H1 (cell line): ENCODE results near the gene NCL. TPM values are rescaled to one million over a fixed set of nuclear protein-coding genes. Genes with fewer than 3 reads are reported as not detected.
"Not testable (repeated sequence)": the region's sequence is repeated elsewhere in the genome, so short reads cannot be mapped to it uniquely, and the experiment has no call there.

Source experiments
- CTCF ChIA-PET: fragments of 300-600 bp; sonication (Branson Sonifier 250); formaldehyde crosslinking; loops from one replicate; lab custom pipeline; 2021; ENCODE audit not compliant: partially characterized antibody; lab: Charles Lee
- POLR2A ChIA-PET: fragments of 300-600 bp; sonication (Branson Sonifier 250); formaldehyde crosslinking; loops from one replicate; lab custom pipeline; 2021; ENCODE audit warnings: inconsistent platforms; ENCODE audit not compliant: partially characterized antibody; lab: Charles Lee
- DNase-seq, 2 experiments: peaks; one replicate each; pipeline versions ENCODE4 v3.0.0 to v3.0.0-alpha.2; 2010 to 2022; ENCODE audit warnings: low spot score in 2 of 2, low read depth in 1 of 2, mixed read lengths in 1 of 2
- FAIRE-seq: peaks from 2 replicates; lab custom pipeline; 2011; peaks lifted over from hg19 to GRCh38; lab: Jason Lieb, UNC
- H2AFZ ChIP-seq: 2 replicates; pipeline ENCODE4 v1.8.1; 2012; ENCODE audit warnings: low read length, inconsistent platforms
- H2AK5ac ChIP-seq: 2 replicates; pipeline ENCODE4 v1.6.1; 2013; ENCODE audit warnings: low read depth, low read length
- H2BK120ac ChIP-seq: replicated peaks from 2 replicates; pipeline ENCODE3; 2013; ENCODE audit warnings: low read depth, low read length, inconsistent platforms
- H2BK12ac ChIP-seq: 2 replicates; pipeline ENCODE4 v1.6.1; 2013; ENCODE audit warnings: low read depth, low read length
- H2BK15ac ChIP-seq: 2 replicates; pipeline ENCODE4 v1.6.1; 2013; ENCODE audit warnings: low read length
- H2BK20ac ChIP-seq: 2 replicates; pipeline ENCODE4 v1.6.1; 2013; ENCODE audit warnings: low read length
- H2BK5ac ChIP-seq: 2 replicates; pipeline ENCODE4 v1.6.1; 2013; ENCODE audit warnings: low read depth, low read length
- H3K14ac ChIP-seq: 2 replicates; pipeline ENCODE4 v1.6.1; 2013; ENCODE audit warnings: inconsistent platforms; ENCODE audit not compliant: insufficient read length
- H3K18ac ChIP-seq: 2 replicates; pipeline ENCODE4 v1.6.1; 2013; ENCODE audit warnings: low read length; ENCODE audit errors: extremely low read depth
- H3K23ac ChIP-seq: 2 replicates; pipeline ENCODE4 v1.6.1; 2013; ENCODE audit warnings: inconsistent platforms; ENCODE audit not compliant: insufficient read length
- H3K23me2 ChIP-seq: 2 replicates; pipeline ENCODE4 v1.6.1; 2013; ENCODE audit warnings: low read depth, low read length
- H3K27ac ChIP-seq: 2 replicates; pipeline ENCODE4 v1.6.1; 2011; ENCODE audit warnings: low read depth, low read length, inconsistent platforms
- H3K27me3 ChIP-seq, 4 experiments: replicated peaks in 1 of 4; 1 replicate in 1 of 4; 2 replicates in 3 of 4; pipeline versions ENCODE4 v1.6.1 to v1.8.1; 2011 to 2013; ENCODE audit warnings: low read length in 3 of 4, mild to moderate bottlenecking in 3 of 4, inconsistent platforms in 2 of 4, mixed read lengths in 2 of 4, moderate library complexity in 1 of 4; ENCODE audit not compliant: control insufficient read depth in 3 of 4, insufficient read depth in 3 of 4; ENCODE audit errors: extremely low read depth in 1 of 4
- H3K36me3 ChIP-seq, 4 experiments: 2 replicates each; pipeline versions ENCODE4 v1.6.1 to v1.8.1; 2011 to 2013; ENCODE audit warnings: mild to moderate bottlenecking in 4 of 4, low read length in 3 of 4, moderate library complexity in 2 of 4, control low read depth in 1 of 4, inconsistent platforms in 1 of 4; ENCODE audit not compliant: insufficient read depth in 4 of 4, control insufficient read depth in 2 of 4
- H3K4ac ChIP-seq: replicated peaks from 2 replicates; pipeline ENCODE3; 2013; ENCODE audit warnings: low read length, low read depth, mixed read lengths, inconsistent platforms; ENCODE audit not compliant: insufficient read length
- H3K4me1 ChIP-seq, 4 experiments: replicated peaks in 1 of 4; 1 replicate in 1 of 4; 2 replicates in 3 of 4; pipeline versions ENCODE4 v1.6.1 to v1.8.1; 2011 to 2013; ENCODE audit warnings: low read length in 3 of 4, inconsistent platforms in 2 of 4, mixed read lengths in 1 of 4; ENCODE audit not compliant: insufficient read depth in 4 of 4, control insufficient read depth in 3 of 4
- H3K4me2 ChIP-seq, 2 experiments: 2 replicates each; pipeline versions ENCODE4 v1.6.1 to v1.8.1; 2011 to 2013; ENCODE audit warnings: low read depth in 2 of 2, low read length in 2 of 2, control low read depth in 1 of 2, inconsistent platforms in 1 of 2, mild to moderate bottlenecking in 1 of 2; ENCODE audit not compliant: insufficient read depth in 1 of 2
- H3K4me3 ChIP-seq, 4 experiments: fragments of 200-600, 300-600 bp in 1 of 4; sonication (generic), shearing (Covaris generic), sonication (Bioruptor Twin) in 1 of 4; 2 replicates each; pipeline versions ENCODE4 v1.5.1 to v1.8.1; 2011 to 2016; ENCODE audit warnings: low read length in 4 of 4, low read depth in 3 of 4, control low read depth in 2 of 4, inconsistent platforms in 2 of 4, mild to moderate bottlenecking in 2 of 4, mixed read lengths in 1 of 4, moderate library complexity in 1 of 4; ENCODE audit not compliant: insufficient read depth in 2 of 4; ENCODE audit errors: extremely low read depth in 1 of 4
- H3K56ac ChIP-seq: replicated peaks from 2 replicates; pipeline ENCODE3; 2013; ENCODE audit warnings: low read depth, mild to moderate bottlenecking, mixed read lengths, low read length, inconsistent platforms; ENCODE audit not compliant: insufficient read length
- H3K79me1 ChIP-seq: 2 replicates; pipeline ENCODE4 v1.6.1; 2013; ENCODE audit warnings: low read depth, low read length, control low read depth
- H3K79me2 ChIP-seq, 2 experiments: 2 replicates each; pipeline versions ENCODE4 v1.6.1 to v1.8.1; 2012 to 2013; ENCODE audit warnings: low read length in 2 of 2, mild to moderate bottlenecking in 2 of 2, inconsistent platforms in 1 of 2; ENCODE audit not compliant: insufficient read depth in 2 of 2, control insufficient read depth in 1 of 2
- H3K9ac ChIP-seq, 4 experiments: replicated peaks in 1 of 4; 1 replicate in 1 of 4; 2 replicates in 3 of 4; pipeline versions ENCODE4 v1.6.1 to v1.8.1; 2011 to 2013; ENCODE audit warnings: low read depth in 3 of 4, low read length in 3 of 4, control low read depth in 2 of 4, mild to moderate bottlenecking in 2 of 4, moderate library complexity in 2 of 4, inconsistent platforms in 1 of 4; ENCODE audit errors: extremely low read depth in 1 of 4
- H3K9me3 ChIP-seq, 2 experiments: 2 replicates each; pipeline versions ENCODE4 v1.6.1 to v1.8.1; 2012 to 2013; ENCODE audit warnings: mild to moderate bottlenecking in 2 of 2, moderate library complexity in 2 of 2, control low read depth in 1 of 2, inconsistent platforms in 1 of 2, low read depth in 1 of 2, low read length in 1 of 2, mixed read lengths in 1 of 2; ENCODE audit not compliant: insufficient read depth in 2 of 2
- H4K20me1 ChIP-seq, 2 experiments: replicated peaks in 1 of 2; 2 replicates each; pipeline versions ENCODE3 to v1.8.1; 2011 to 2013; ENCODE audit warnings: inconsistent platforms in 2 of 2, low read length in 2 of 2, mild to moderate bottlenecking in 1 of 2; ENCODE audit not compliant: insufficient read depth in 2 of 2, control insufficient read depth in 1 of 2
- H4K5ac ChIP-seq: 2 replicates; pipeline ENCODE4 v1.6.1; 2013; ENCODE audit warnings: low read length, low read depth, mixed read lengths, inconsistent platforms; ENCODE audit not compliant: insufficient read length
- H4K8ac ChIP-seq: 2 replicates; pipeline ENCODE4 v1.8.0; 2013; ENCODE audit warnings: mild to moderate bottlenecking, moderate library complexity, low read length, inconsistent platforms; ENCODE audit not compliant: insufficient read depth; ENCODE audit errors: extremely low read depth
- H4K91ac ChIP-seq: replicated peaks from 2 replicates; pipeline ENCODE3; 2013; ENCODE audit warnings: low read length, mixed read lengths, inconsistent platforms; ENCODE audit not compliant: insufficient read length
- WGBS, 2 experiments: shearing (Covaris generic) in 1 of 2; methylation state at CpG; one replicate each; pipeline versions ENCODE4 v1.1.6 to v1.1.7; 2013 to 2015; ENCODE audit warnings: low lambda C conversion rate in 2 of 2, mixed read lengths in 2 of 2, inconsistent platforms in 1 of 2, low coverage in 1 of 2, missing lambda C conversion rate in 1 of 2; ENCODE audit not compliant: insufficient replicate concordance in 2 of 2, insufficient coverage in 1 of 2, insufficient read length in 1 of 2; ENCODE audit errors: extremely low coverage in 1 of 2, missing lambda C conversion rate in 1 of 2; 5-methylcytosine and 5-hydroxymethylcytosine counted together
- polyA plus RNA-seq, 7 experiments: library from polyadenylated mRNA; depleted of rRNA in 3 of 7; stranded (reverse) in 5 of 7; unstranded in 2 of 7; fragments of >200 nt in 5 of 7; fragments of 200-250 nt in 2 of 7; gene quantifications; 1 replicate in 5 of 7; 2 replicates in 1 of 7; 4 replicates in 1 of 7; pipeline versions ENCODE4 v1.2.1 to v1.2.3, GENCODE V29; 2011 to 2013; ENCODE audit warnings: missing spikeins in 2 of 7, mixed read lengths in 2 of 7
- total RNA-seq: library from RNA; stranded (reverse); fragmentation: NEBNext Ultra II Directional; extraction: Animal tissue kit (Norgen Biotek cat#: 25700); gene quantifications from 2 replicates; pipeline ENCODE4 v1.2.1, GENCODE V29; 2021

The NCL gene
- total and polyA plus RNA-seq, 2 of the 8 experiments (the other 6 are each of a cell fraction or from before 2014, with no cell fraction given) = 61.2 to 1,478 TPM

GRCh38 chr2:231407686-231408085, 56.6 kb downstream of the NCL start:
- not testable (repeated sequence) for H3K14ac ChIP-seq, H2BK120ac ChIP-seq, H2BK15ac ChIP-seq, H3K9ac ChIP-seq, H3K4me3 ChIP-seq, H4K5ac ChIP-seq, H4K8ac ChIP-seq, H3K79me2 ChIP-seq, H3K4me2 ChIP-seq, H3K27me3 ChIP-seq, FAIRE-seq, DNase-seq, H3K27ac ChIP-seq, H2AFZ ChIP-seq, H3K18ac ChIP-seq, H4K91ac ChIP-seq, H3K56ac ChIP-seq, H2BK5ac ChIP-seq, H2BK20ac ChIP-seq, H4K20me1 ChIP-seq, H3K23me2 ChIP-seq, H3K4ac ChIP-seq, H3K9me3 ChIP-seq, H2BK12ac ChIP-seq, H3K23ac ChIP-seq, H3K36me3 ChIP-seq, H2AK5ac ChIP-seq, H3K79me1 ChIP-seq
- CTCF ChIA-PET = interaction anchor here (0.6 to 32.5 kb wide), 22 partner anchors 3 to 480 kb away, joined by 3 to 617 read pairs (median 6); partner anchors contain the start of gene B3GNT7
- POLR2A ChIA-PET = interaction anchor here (1.1 to 20.1 kb wide), 3 partner anchors 22 to 57 kb away, joined by 3 to 235 read pairs (median 88); partner anchors contain the start of gene NCL
- H3K4me1 ChIP-seq = peaks cover 6 to 19% (median 15%) of the 10 kb centered on the region in 4 experiments
- 91% methylated on average over 5 of the region's 5 CpGs; no CpG with 5 or more reads in 1 of the 2 experiments for WGBS, 2 experiments
